HCT116 (cell line): ENCODE measurements around the gene PUM1. TPM values are rescaled to one million over a fixed set of nuclear protein-coding genes. Genes with fewer than 3 reads are reported as not detected.
A peak's percentile ranks its signal among the peaks of the same experiment; 100 is the strongest.

Experiments used
- ATAC-seq: fragments of 200-7000 bp; cut with Tn5 transposase; 2 replicates; pipeline ENCODE4 v1.9.1; 2020; ENCODE audit warnings: mild to moderate bottlenecking, moderate library complexity
- BruUV-seq: library from RNA; stranded (reverse); fragments of 400-500 nt; replicated peaks from 2 replicates; lab custom pipeline; 2021; lab: Mats Ljungman, UMichigan
- CTCF ChIA-PET: fragments of 300-600 bp; sonication (Branson Sonifier 250); formaldehyde crosslinking; loops from one replicate; lab custom pipeline; 2021; ENCODE audit warnings: antibody characterized with exemption; lab: Charles Lee
- POLR2A ChIA-PET: fragments of 300-600, 350-600 bp; sonication (Branson Sonifier 250); formaldehyde crosslinking; loops from one replicate; lab custom pipeline; 2021; ENCODE audit warnings: antibody characterized with exemption; lab: Charles Lee
- RAD21 ChIA-PET, 2 experiments: fragments of 300-600 bp; sonication (Branson Sonifier 250); formaldehyde crosslinking; loops; one replicate each; lab custom pipeline; 2023; ENCODE audit warnings: low total read pairs in 2 of 2; ENCODE audit not compliant: uncharacterized antibody in 2 of 2, unreplicated experiment in 2 of 2, low non-redundant PET in 1 of 2; lab: Charles Lee
- DNase-seq: peaks from one replicate; pipeline ENCODE4 v3.0.0-alpha.2; 2010; ENCODE audit warnings: low read depth, low spot score
- H2AFZ ChIP-seq: fragments of 200-600 bp; shearing (Covaris generic), sonication (generic); 2 replicates; pipeline ENCODE4 v1.6.1; 2017; ENCODE audit warnings: low read depth, mixed run types, mixed read lengths, antibody characterized with exemption, low read length; ENCODE audit not compliant: poor library complexity, severe bottlenecking
- H3K27ac ChIP-seq: 2 replicates; pipeline ENCODE4 v1.5.1; 2012; ENCODE audit warnings: low read depth, low read length
- H3K27me3 ChIP-seq: fragments of 200-600 bp; sonication (generic); 2 replicates; pipeline ENCODE4 v1.6.1; 2016; ENCODE audit warnings: mixed run types, low read length, mixed read lengths; ENCODE audit not compliant: insufficient read depth
- H3K36me3 ChIP-seq, 2 experiments: fragments of 200-500 bp in 1 of 2; fragments of 200-600 bp in 1 of 2; sonication (Bioruptor generic) in 1 of 2; sonication (generic) in 1 of 2; 2 replicates each; pipeline versions ENCODE4 v1.5.1 to v1.6.1; 2014 to 2016; ENCODE audit warnings: low read length in 2 of 2, inconsistent platforms in 1 of 2, mixed read lengths in 1 of 2, mixed run types in 1 of 2; ENCODE audit not compliant: insufficient read depth in 2 of 2, control insufficient read depth in 1 of 2
- H3K4me1 ChIP-seq, 2 experiments: fragments of 200-600 bp in 1 of 2; sonication (generic) in 1 of 2; 2 replicates each; pipeline versions ENCODE4 v1.5.1 to v1.6.1; 2012 to 2017; ENCODE audit warnings: low read length in 2 of 2, inconsistent platforms in 1 of 2, mild to moderate bottlenecking in 1 of 2, mixed read lengths in 1 of 2, mixed run types in 1 of 2, moderate library complexity in 1 of 2; ENCODE audit not compliant: insufficient read depth in 2 of 2, control insufficient read depth in 1 of 2
- H3K4me2 ChIP-seq: fragments of 200-600 bp; sonication (generic); 2 replicates; pipeline ENCODE4 v1.6.1; 2017; ENCODE audit warnings: mixed run types, low read length, mixed read lengths
- H3K4me3 ChIP-seq, 2 experiments: fragments of 200-600 bp in 1 of 2; sonication (generic) in 1 of 2; replicated peaks in 1 of 2; 2 replicates each; pipeline ENCODE4 v1.5.1; 2011 to 2016; ENCODE audit warnings: low read length in 2 of 2, control low read depth in 1 of 2, low read depth in 1 of 2, mild to moderate bottlenecking in 1 of 2, mixed read lengths in 1 of 2, mixed run types in 1 of 2
- H3K79me2 ChIP-seq: fragments of 200-600 bp; sonication (generic); 2 replicates; pipeline ENCODE4 v1.6.1; 2017; ENCODE audit warnings: mild to moderate bottlenecking, mixed run types, low read length, moderate library complexity, mixed read lengths; ENCODE audit not compliant: insufficient read depth
- H3K9ac ChIP-seq: fragments of 200-600 bp; sonication (generic); 2 replicates; pipeline ENCODE4 v1.6.1; 2016; ENCODE audit warnings: low read length, mixed read lengths
- H3K9me2 ChIP-seq: fragments of 200-600 bp; sonication (generic), shearing (Covaris generic); 2 replicates; pipeline ENCODE4 v1.6.1; 2017; ENCODE audit warnings: mixed run types, mild to moderate bottlenecking, moderate library complexity; ENCODE audit not compliant: insufficient read depth
- H3K9me3 ChIP-seq, 2 experiments: fragments of 200-500 bp in 1 of 2; fragments of 200-600 bp in 1 of 2; sonication (Bioruptor generic) in 1 of 2; sonication (generic) in 1 of 2; 2 replicates each; pipeline ENCODE4 v1.6.1; 2014 to 2017; ENCODE audit warnings: low read length in 2 of 2, mixed read lengths in 2 of 2, inconsistent platforms in 1 of 2, low read depth in 1 of 2, mild to moderate bottlenecking in 1 of 2, mixed run types in 1 of 2, moderate library complexity in 1 of 2; ENCODE audit not compliant: control insufficient read depth in 1 of 2, insufficient read depth in 1 of 2
- H4K20me1 ChIP-seq: fragments of 200-600 bp; sonication (generic), shearing (Covaris generic); 2 replicates; pipeline ENCODE4 v1.6.1; 2017; ENCODE audit warnings: mixed run types, mild to moderate bottlenecking, moderate library complexity; ENCODE audit not compliant: insufficient read depth
- ATF3 ChIP-seq: IDR thresholded peaks from 2 replicates; pipeline ENCODE4 v1.6.1; 2012
- CBX3 ChIP-seq: IDR thresholded peaks from 2 replicates; pipeline ENCODE4 v1.6.1; 2012; ENCODE audit warnings: low read depth
- CEBPB ChIP-seq: IDR thresholded peaks from 2 replicates; pipeline ENCODE4 v1.6.1; 2012; ENCODE audit warnings: low read depth
- CTCF ChIP-seq, 3 experiments: fragments of 200-600 bp in 1 of 3; sonication (generic) in 1 of 3; IDR thresholded peaks in 2 of 3; conservative IDR thresholded peaks in 1 of 3; 2 replicates each; pipeline ENCODE4 v1.5.1; 2012 to 2017; ENCODE audit warnings: low read depth in 2 of 3, low read length in 2 of 3, antibody characterized with exemption in 1 of 3, borderline replicate concordance in 1 of 3, control low read depth in 1 of 3, mild to moderate bottlenecking in 1 of 3, mixed read lengths in 1 of 3, mixed run types in 1 of 3, moderate library complexity in 1 of 3; ENCODE audit not compliant: insufficient read depth in 1 of 3
- ELF1 ChIP-seq: IDR thresholded peaks from 2 replicates; pipeline ENCODE4 v1.6.1; 2012; ENCODE audit warnings: low read depth, borderline replicate concordance
- EZH2 ChIP-seq: fragments of 200-600 bp; sonication (generic); IDR thresholded peaks from 2 replicates; pipeline ENCODE4 v1.6.1; 2017; ENCODE audit warnings: antibody characterized with exemption, mixed run types
- EZH2phosphoT487 ChIP-seq: fragments of 200-600 bp; IDR thresholded peaks from 2 replicates; pipeline ENCODE4 v1.6.1; 2018; ENCODE audit warnings: antibody characterized with exemption, borderline replicate concordance
- FOSL1 ChIP-seq: IDR thresholded peaks from 2 replicates; pipeline ENCODE4 v1.6.1; 2012; ENCODE audit warnings: low read depth
- JUND ChIP-seq: IDR thresholded peaks from 2 replicates; pipeline ENCODE4 v1.6.1; 2012
- POLR2AphosphoS5 ChIP-seq: IDR thresholded peaks from 2 replicates; pipeline ENCODE4 v1.6.1; 2011; ENCODE audit warnings: mild to moderate bottlenecking, low read depth, low read length, moderate library complexity
- RAD21 ChIP-seq: IDR thresholded peaks from 2 replicates; pipeline ENCODE4 v1.6.1; 2012; ENCODE audit warnings: low read depth, mild to moderate bottlenecking
- REST ChIP-seq: IDR thresholded peaks from 2 replicates; pipeline ENCODE4 v1.6.1; 2012; ENCODE audit warnings: low read depth
- SIN3A ChIP-seq: IDR thresholded peaks from 2 replicates; pipeline ENCODE4 v1.6.1; 2012; ENCODE audit warnings: low read depth
- SRF ChIP-seq: IDR thresholded peaks from 2 replicates; pipeline ENCODE4 v1.6.1; 2012; ENCODE audit warnings: low read depth
- TCF7L2 ChIP-seq: IDR thresholded peaks from 2 replicates; pipeline ENCODE4 v1.7.0; 2011; ENCODE audit warnings: borderline replicate concordance, inconsistent platforms; ENCODE audit not compliant: insufficient read depth, insufficient read length; ENCODE audit errors: extremely low read depth
- ZBTB33 ChIP-seq: IDR thresholded peaks from 2 replicates; pipeline ENCODE4 v1.6.1; 2011; ENCODE audit warnings: mild to moderate bottlenecking, low read length, moderate library complexity; ENCODE audit not compliant: insufficient replicate concordance; ENCODE audit errors: extremely low read depth
- ZFX ChIP-seq: fragments of 450-650 bp; IDR thresholded peaks from 2 replicates; pipeline ENCODE4 v1.6.1; 2017
- ZNF274 ChIP-seq: fragments of 200-500 bp; sonication (Bioruptor generic); IDR thresholded peaks from 2 replicates; pipeline ENCODE4 v1.6.1; 2014; ENCODE audit warnings: mild to moderate bottlenecking, low read depth, low read length, inconsistent platforms
- intact Hi-C: fragments of 100-400 bp; cut with micrococcal nuclease; formaldehyde crosslinking; loops from 2 replicates; pipeline ENCODE4 v1.10.0; 2022
- total RNA-seq: library from RNA; stranded (reverse); gene quantifications from one replicate; pipeline ENCODE4 v1.2.1, GENCODE V29; 2021; ENCODE audit not compliant: unreplicated experiment

Gene PUM1
- total RNA-seq, 1 experiment from 2014 or later: 113 TPM

GRCh38 chr1:30923597-30923996 is 141.9 kb downstream of the PUM1 start:
- Histone ChIP-seq H3K4me2 (peak overlapping the region; percentile 16; the same call in 1 of the 2 replicates), H3K79me2 (no peaks in the 10 kb centered on the region), H2AFZ (no peak overlapping the region), H3K27me3 (no peaks in the 10 kb centered on the region), H3K36me3 (no peaks in the 10 kb centered on the region), H3K9me2 (no peaks in the 10 kb centered on the region), H4K20me1 (no peaks in the 10 kb centered on the region), H3K4me3 (no peak overlapping the region), H3K27ac (no peak overlapping the region), H3K9me3 (no peaks in the 10 kb centered on the region), H3K4me1 (no peaks in the 10 kb centered on the region; a peak in 1 of 4 replicates), H3K9ac (no peak overlapping the region)
- CTCF ChIA-PET: interaction anchor here (0.6 to 4.2 kb wide), 3 partner anchors 13 to 205 kb away, joined by 4 to 14 read pairs (median 7); no protein-coding TSS in a partner anchor
- BruUV-seq: no TSS peak
- DNase-seq (no peak), ATAC-seq (peak; percentile 63; the same call in 1 of the 2 replicates)
- RAD21 ChIA-PET: no interaction called here
- POLR2A ChIA-PET: no interaction called here
- TF ChIP-seq TCF7L2 (no peak), ELF1 (no peak), JUND (no peak), POLR2AphosphoS5 (no peak), ZBTB33 (no peak), ZFX (no peak), CBX3 (no peak), CTCF (IDR thresholded peaks at IDR 0.05 in 2 of 3, conservative IDR thresholded peaks at IDR 0.05 in 1 of 3; ENCODE audit: borderline replicate concordance in 1 of 3, insufficient read depth in 1 of 3, low read depth in 2 of 3, low read length in 2 of 3) (no peak), CEBPB (no peak), SIN3A (no peak), FOSL1 (no peak), ZNF274 (no peak), SRF (no peak), ATF3 (no peak), EZH2phosphoT487 (no peak), EZH2 (no peak), RAD21 (no peak), REST (no peak)
- intact Hi-C loops: no loop called here
